B cell (primary cell): ENCODE data around the gene COA6. TPM values are rescaled to one million over a fixed set of nuclear protein-coding genes. Genes with fewer than 3 reads are reported as not detected.

ENCODE experiments used
- ATAC-seq: fragments of 200-7000 bp; cut with Tn5 transposase; one replicate; pipeline ENCODE4 v1.10.0; 2021; ENCODE audit warnings: low read depth, mild to moderate bottlenecking, moderate number of reproducible peaks, moderate library complexity
- CTCF ChIA-PET: fragments of 350-600 bp; sonication (Branson Sonifier 250); formaldehyde crosslinking; loops from one replicate; lab custom pipeline; 2021; ENCODE audit warnings: antibody characterized with exemption, inconsistent platforms; lab: Charles Lee
- POLR2A ChIA-PET: fragments of 350-600 bp; sonication (Branson Sonifier 250); formaldehyde crosslinking; loops from one replicate; lab custom pipeline; 2021; ENCODE audit warnings: antibody characterized with exemption; lab: Charles Lee
- DNase-seq: peaks from one replicate; pipeline ENCODE4 v3.0.0; 2013
- H2AFZ ChIP-seq: 2 replicates; pipeline ENCODE4 v1.6.1; 2012; ENCODE audit warnings: mild to moderate bottlenecking, low read depth, low read length; ENCODE audit not compliant: insufficient read depth, poor library complexity, severe bottlenecking
- H3K27ac ChIP-seq, 2 donors: 1 replicate in 1 of 2; 2 replicates in 1 of 2; pipeline ENCODE4 v1.5.1; 2012 to 2013; ENCODE audit warnings: low read length in 2 of 2, mild to moderate bottlenecking in 2 of 2, moderate library complexity in 1 of 2
- H3K27me3 ChIP-seq, 4 experiments: fragments of 200-600 bp in 1 of 4; sonication (generic) in 1 of 4; replicated peaks in 1 of 4; 1 replicate in 2 of 4; 2 replicates in 2 of 4; pipeline versions ENCODE4 v1.6.1 to v1.7.0; 2013 to 2016; ENCODE audit warnings: low read length in 3 of 4, mild to moderate bottlenecking in 2 of 4, mixed read lengths in 1 of 4, moderate library complexity in 1 of 4; ENCODE audit not compliant: insufficient read depth in 4 of 4, control insufficient read depth in 3 of 4; ENCODE audit errors: control extremely low read depth in 1 of 4
- H3K36me3 ChIP-seq, 2 experiments: replicated peaks in 1 of 2; 1 replicate in 1 of 2; 2 replicates in 1 of 2; pipeline versions ENCODE4 v1.6.1 to v1.7.1; 2013; ENCODE audit warnings: low read length in 1 of 2; ENCODE audit not compliant: insufficient read depth in 2 of 2, control insufficient read depth in 1 of 2; ENCODE audit errors: control extremely low read depth in 1 of 2, extremely low read depth in 1 of 2
- H3K4me1 ChIP-seq, 2 donors: fragments of 200-600 bp in 1 of 2; sonication (generic) in 1 of 2; 1 replicate in 1 of 2; 2 replicates in 1 of 2; pipeline versions ENCODE4 v1.5.1 to v1.6.1; 2013 to 2017; ENCODE audit warnings: low read length in 2 of 2; ENCODE audit not compliant: control insufficient read depth in 2 of 2, insufficient read depth in 2 of 2
- H3K4me2 ChIP-seq: replicated peaks from 2 replicates; pipeline ENCODE3; 2012; ENCODE audit warnings: mild to moderate bottlenecking, low read depth, low read length; ENCODE audit not compliant: poor library complexity, severe bottlenecking
- H3K4me3 ChIP-seq, 5 experiments: fragments of 200-600 bp in 1 of 5; sonication (generic) in 1 of 5; 1 replicate in 3 of 5; 2 replicates in 2 of 5; pipeline versions ENCODE4 v1.5.1 to v1.7.0; 2011 to 2016; ENCODE audit warnings: low read length in 4 of 5, mild to moderate bottlenecking in 4 of 5, low read depth in 2 of 5, control low read depth in 1 of 5, moderate library complexity in 1 of 5; ENCODE audit not compliant: insufficient read depth in 1 of 5; ENCODE audit errors: control extremely low read depth in 1 of 5, extremely low read depth in 1 of 5
- H3K79me2 ChIP-seq: fragments of 200-600 bp; sonication (generic); one replicate; pipeline ENCODE4 v1.6.0; 2016; ENCODE audit warnings: low read length; ENCODE audit not compliant: control insufficient read depth, insufficient read depth
- H3K9ac ChIP-seq: fragments of 200-600 bp; sonication (generic); 2 replicates; pipeline ENCODE4 v1.6.1; 2017; ENCODE audit warnings: mild to moderate bottlenecking, low read length, moderate library complexity
- H3K9me3 ChIP-seq, 3 donors: one replicate each; pipeline versions ENCODE4 v1.6.1 to v1.7.1; 2013; ENCODE audit warnings: low read length in 2 of 3; ENCODE audit not compliant: control insufficient read depth in 2 of 3, insufficient read depth in 1 of 3; ENCODE audit errors: control extremely low read depth in 1 of 3
- H4K20me1 ChIP-seq: 2 replicates; pipeline ENCODE4 v1.6.0; 2012; ENCODE audit warnings: mild to moderate bottlenecking, low read length; ENCODE audit not compliant: insufficient read depth, control insufficient read depth, poor library complexity, severe bottlenecking
- H3K27ac Mint-ChIP-seq: one replicate; pipeline ENCODE4 v1.8.0; 2021; ENCODE audit warnings: mixed read lengths
- H3K27me3 Mint-ChIP-seq: one replicate; pipeline ENCODE4 v1.8.0; 2021; ENCODE audit warnings: mixed read lengths
- H3K4me1 Mint-ChIP-seq: one replicate; pipeline ENCODE4 v1.8.0; 2021; ENCODE audit warnings: mixed read lengths
- H3K4me3 Mint-ChIP-seq: one replicate; pipeline ENCODE4 v1.8.0; 2021; ENCODE audit warnings: mixed read lengths
- H3K9me3 Mint-ChIP-seq: one replicate; pipeline ENCODE4 v1.8.0; 2022; ENCODE audit warnings: mixed read lengths; ENCODE audit not compliant: insufficient read depth
- EZH2 ChIP-seq: IDR thresholded peaks from 2 replicates; pipeline ENCODE4 v1.6.1; 2012; ENCODE audit warnings: borderline replicate concordance, low read depth, mild to moderate bottlenecking, moderate library complexity, low read length; ENCODE audit not compliant: insufficient read depth, poor library complexity, severe bottlenecking
- WGBS: methylation state at CpG from one replicate; pipeline ENCODE4 v1.1.5; 2013; ENCODE audit warnings: missing lambda C conversion rate; ENCODE audit not compliant: insufficient coverage; 5-methylcytosine and 5-hydroxymethylcytosine counted together
- intact Hi-C: fragments of 100-400 bp; cut with micrococcal nuclease; formaldehyde crosslinking; loops from one replicate; pipeline ENCODE4 v1.10.0; 2022
- polyA plus RNA-seq: library from polyadenylated mRNA; depleted of rRNA; stranded (reverse); fragments of >200 nt; gene quantifications from 2 replicates; pipeline ENCODE4 v1.2.3, GENCODE V29; 2012
- total RNA-seq, 2 donors: library from RNA; stranded (reverse); fragments of 120-200 nt in 1 of 2; gene quantifications; 1 replicate in 1 of 2; 2 replicates in 1 of 2; pipeline versions ENCODE4 v1.2.3 to v1.2.4, GENCODE V29; 2013 to 2022
- TF ChIP-seq, protein P1 (sequence below): fragments of 200-600 bp; IDR thresholded peaks from one replicate; pipeline ENCODE4 v1.8.0; 2022; ENCODE audit warnings: antibody characterized with exemption, mild to moderate bottlenecking

The COA6 gene
- total and polyA plus RNA-seq, 2 donors (not counting 1 experiment from before 2014, with no cell fraction given): 5.7 to 14.8 TPM

DNA sequence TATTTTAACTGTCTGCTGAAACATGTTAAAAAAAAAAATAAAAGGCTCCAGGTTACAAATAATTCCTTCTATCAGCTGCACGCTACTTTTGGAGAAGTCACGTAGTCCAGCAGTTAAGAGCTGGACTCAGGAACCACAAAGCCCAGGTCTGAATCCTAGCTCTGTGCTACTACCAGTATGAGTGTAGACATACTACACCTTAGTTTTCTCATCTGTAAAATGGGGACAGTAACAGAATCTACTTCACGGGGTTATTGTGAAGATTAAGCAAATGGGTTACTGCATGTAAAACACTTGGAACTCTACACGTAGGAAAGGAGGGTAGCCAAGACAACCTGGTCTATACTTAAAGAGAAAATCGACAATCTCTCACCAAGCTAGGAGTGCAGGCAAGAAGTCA is 57.4 kb downstream of the COA6 start:
- Mint-ChIP-seq H3K9me3 (no peaks in the 10 kb centered on the region), H3K4me1 (peaks cover 8% of the 10 kb centered on the region), H3K27ac (no peak overlapping the region), H3K4me3 (no peak overlapping the region), H3K27me3 (no peaks in the 10 kb centered on the region)
- no peaks in the 10 kb centered on the region for H3K27me3 ChIP-seq
- ChIA-PET POLR2A (no interaction called here), CTCF (no interaction called here)
- no peak overlapping the region for H2AFZ ChIP-seq
- no peak overlapping the region for H3K4me2 ChIP-seq
- H3K9ac ChIP-seq: no peak overlapping the region
- H3K9me3 ChIP-seq: no peaks in the 10 kb centered on the region
- no CpG with 5 or more reads among the region's 5 CpGs for WGBS
- no peak overlapping the region for H3K27ac ChIP-seq
- H3K4me3 ChIP-seq: no peak overlapping the region
- H3K79me2 ChIP-seq: no peaks in the 10 kb centered on the region
- DNase-seq: no peak
- intact Hi-C loops: no loop called here
- TF ChIP-seq EZH2: no peak
- TF ChIP-seq, protein P1, sequence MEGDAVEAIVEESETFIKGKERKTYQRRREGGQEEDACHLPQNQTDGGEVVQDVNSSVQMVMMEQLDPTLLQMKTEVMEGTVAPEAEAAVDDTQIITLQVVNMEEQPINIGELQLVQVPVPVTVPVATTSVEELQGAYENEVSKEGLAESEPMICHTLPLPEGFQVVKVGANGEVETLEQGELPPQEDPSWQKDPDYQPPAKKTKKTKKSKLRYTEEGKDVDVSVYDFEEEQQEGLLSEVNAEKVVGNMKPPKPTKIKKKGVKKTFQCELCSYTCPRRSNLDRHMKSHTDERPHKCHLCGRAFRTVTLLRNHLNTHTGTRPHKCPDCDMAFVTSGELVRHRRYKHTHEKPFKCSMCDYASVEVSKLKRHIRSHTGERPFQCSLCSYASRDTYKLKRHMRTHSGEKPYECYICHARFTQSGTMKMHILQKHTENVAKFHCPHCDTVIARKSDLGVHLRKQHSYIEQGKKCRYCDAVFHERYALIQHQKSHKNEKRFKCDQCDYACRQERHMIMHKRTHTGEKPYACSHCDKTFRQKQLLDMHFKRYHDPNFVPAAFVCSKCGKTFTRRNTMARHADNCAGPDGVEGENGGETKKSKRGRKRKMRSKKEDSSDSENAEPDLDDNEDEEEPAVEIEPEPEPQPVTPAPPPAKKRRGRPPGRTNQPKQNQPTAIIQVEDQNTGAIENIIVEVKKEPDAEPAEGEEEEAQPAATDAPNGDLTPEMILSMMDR: no peak
- H3K36me3 ChIP-seq: peaks cover 26 to 46% of the 10 kb centered on the region in 2 experiments
- no peak for ATAC-seq
- no peaks in the 10 kb centered on the region for H3K4me1 ChIP-seq
- no peaks in the 10 kb centered on the region for H4K20me1 ChIP-seq

DNA sequence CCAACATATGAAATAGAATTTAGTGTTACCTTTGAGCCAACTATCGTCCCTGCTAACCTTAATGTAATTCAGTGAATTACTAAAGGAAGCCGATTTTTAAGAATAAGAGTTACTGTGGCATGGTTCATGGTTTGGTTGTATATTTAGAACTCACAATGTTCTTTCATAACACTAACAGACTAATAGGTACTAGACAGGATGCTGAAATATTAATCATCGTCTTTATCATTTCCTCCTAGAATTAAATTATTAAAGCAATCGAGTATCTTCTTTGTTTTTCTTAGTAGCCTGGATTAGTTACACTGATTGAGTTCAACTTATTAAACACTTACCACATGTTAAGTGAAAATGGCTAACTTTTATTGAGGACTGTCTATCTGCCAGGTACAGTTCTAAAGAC is 58.0 kb downstream of the COA6 start:
- DNase-seq (no peak), ATAC-seq (no peak)
- no peaks in the 10 kb centered on the region for H3K27me3 Mint-ChIP-seq
- H3K36me3 ChIP-seq: peaks cover 24 to 47% of the 10 kb centered on the region in 2 experiments
- peaks cover 8% of the 10 kb centered on the region for H3K4me1 Mint-ChIP-seq
- no peak overlapping the region for H3K9ac ChIP-seq
- TF ChIP-seq, protein P1: no peak
- ChIA-PET CTCF (no interaction called here), POLR2A (no interaction called here)
- no CpG with 5 or more reads among the region's 4 CpGs for WGBS
- no peak overlapping the region for H3K4me3 Mint-ChIP-seq
- H3K27ac Mint-ChIP-seq: no peak overlapping the region
- H3K27ac ChIP-seq: no peak overlapping the region
- H4K20me1 ChIP-seq: no peaks in the 10 kb centered on the region
- no peaks in the 10 kb centered on the region for H3K27me3 ChIP-seq
- no peak overlapping the region for H3K4me2 ChIP-seq
- H3K4me3 ChIP-seq: no peak overlapping the region
- H3K79me2 ChIP-seq: no peaks in the 10 kb centered on the region
- intact Hi-C loops: no loop called here
- no peaks in the 10 kb centered on the region for H3K9me3 ChIP-seq
- H3K9me3 Mint-ChIP-seq: no peaks in the 10 kb centered on the region
- no peaks in the 10 kb centered on the region for H3K4me1 ChIP-seq
- no peak overlapping the region for H2AFZ ChIP-seq
